ENCODE results near the gene LHX4. TPM values are rescaled to one million over a fixed set of nuclear protein-coding genes. Genes with fewer than 3 reads are reported as not detected.

LHX4 gene
- total RNA-seq, 1 donor from 2014 or later = 0.36 TPM

DNA sequence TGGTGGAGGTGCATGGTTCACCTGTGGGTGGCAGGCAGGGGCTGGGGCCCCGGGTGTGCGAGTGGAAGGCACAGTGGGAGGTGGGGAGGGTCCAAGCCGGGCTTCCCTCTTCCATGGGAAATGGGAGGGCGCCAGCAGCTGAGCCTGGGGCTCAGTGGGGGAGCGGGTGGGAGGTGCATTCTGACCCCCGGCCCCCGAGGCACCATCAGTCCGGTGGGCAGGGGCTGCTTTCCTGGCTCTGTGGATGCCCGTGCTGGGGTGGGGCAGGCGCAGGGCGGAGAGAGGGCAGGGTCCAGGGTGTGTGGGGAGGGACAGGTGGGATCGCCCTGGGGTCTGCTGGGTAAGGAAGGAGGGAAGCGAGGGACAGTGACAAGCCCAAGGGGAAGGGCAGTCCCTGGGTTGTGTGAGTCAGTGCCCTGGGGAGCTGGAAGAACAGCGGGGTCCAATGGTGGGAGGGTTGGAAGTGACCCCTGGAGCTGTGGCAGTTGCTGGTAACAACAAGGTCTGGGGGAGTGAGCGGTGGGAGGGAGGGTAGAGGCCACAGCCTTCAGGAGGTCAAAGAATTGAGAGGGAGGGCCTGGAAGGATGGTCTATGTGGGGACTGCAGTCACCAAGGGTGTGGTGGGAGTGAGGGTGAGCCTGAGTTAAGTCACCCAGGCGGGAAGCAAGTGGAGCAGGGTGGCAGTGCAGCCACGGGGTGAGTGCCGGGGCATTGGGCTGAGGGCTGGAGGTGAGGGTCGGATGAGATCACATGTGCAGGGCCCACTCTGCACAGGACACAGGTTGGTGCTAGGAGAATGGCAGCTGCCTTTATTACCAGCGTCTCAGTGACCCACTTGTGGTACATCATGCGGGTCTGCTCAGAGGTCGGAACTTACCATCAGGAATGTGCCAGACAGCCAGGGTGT lies 29.6 kb downstream of the LHX4 start:
- TF ChIP-seq, protein P1, sequence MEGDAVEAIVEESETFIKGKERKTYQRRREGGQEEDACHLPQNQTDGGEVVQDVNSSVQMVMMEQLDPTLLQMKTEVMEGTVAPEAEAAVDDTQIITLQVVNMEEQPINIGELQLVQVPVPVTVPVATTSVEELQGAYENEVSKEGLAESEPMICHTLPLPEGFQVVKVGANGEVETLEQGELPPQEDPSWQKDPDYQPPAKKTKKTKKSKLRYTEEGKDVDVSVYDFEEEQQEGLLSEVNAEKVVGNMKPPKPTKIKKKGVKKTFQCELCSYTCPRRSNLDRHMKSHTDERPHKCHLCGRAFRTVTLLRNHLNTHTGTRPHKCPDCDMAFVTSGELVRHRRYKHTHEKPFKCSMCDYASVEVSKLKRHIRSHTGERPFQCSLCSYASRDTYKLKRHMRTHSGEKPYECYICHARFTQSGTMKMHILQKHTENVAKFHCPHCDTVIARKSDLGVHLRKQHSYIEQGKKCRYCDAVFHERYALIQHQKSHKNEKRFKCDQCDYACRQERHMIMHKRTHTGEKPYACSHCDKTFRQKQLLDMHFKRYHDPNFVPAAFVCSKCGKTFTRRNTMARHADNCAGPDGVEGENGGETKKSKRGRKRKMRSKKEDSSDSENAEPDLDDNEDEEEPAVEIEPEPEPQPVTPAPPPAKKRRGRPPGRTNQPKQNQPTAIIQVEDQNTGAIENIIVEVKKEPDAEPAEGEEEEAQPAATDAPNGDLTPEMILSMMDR (IDR thresholded peaks at IDR 0.05; ENCODE audit: insufficient read depth, low read depth, low read length) = no peak
- no peak for TF ChIP-seq EZH2 (IDR thresholded peaks at IDR 0.05; ENCODE audit: insufficient read depth, low read length)
- no peak for DNase-seq (ENCODE audit: low read depth)
- Histone ChIP-seq H3K4me2 (ENCODE audit: low read length) (no peak overlapping the region), H3K4me3 (ENCODE audit: insufficient read depth, low read depth, low read length) (no peak overlapping the region), H3K27me3 (ENCODE audit: insufficient read depth, low read length) (no peaks in the 10 kb centered on the region), H3K4me1 (ENCODE audit: insufficient read depth, low read length) (peaks cover 2% of the 10 kb centered on the region), H3K79me2 (ENCODE audit: insufficient read depth, low read length) (no peaks in the 10 kb centered on the region), H3K9ac (ENCODE audit: low read length) (no peak overlapping the region), H4K20me1 (ENCODE audit: insufficient read depth, low read length) (peaks cover 3% of the 10 kb centered on the region), H3K27ac (ENCODE audit: low read depth, low read length) (no peak overlapping the region), H3K36me3 (ENCODE audit: insufficient read depth, low read length) (no peaks in the 10 kb centered on the region), H2AFZ (ENCODE audit: low read depth, low read length) (no peak overlapping the region), H3K9me3 (ENCODE audit: insufficient read depth, low read depth, low read length) (no peaks in the 10 kb centered on the region)
- no peak overlapping the region for H3K4me3 Mint-ChIP-seq (ENCODE audit: unreplicated experiment)
- no peaks in the 10 kb centered on the region for H3K9me3 Mint-ChIP-seq (ENCODE audit: unreplicated experiment)
- peaks cover 12% of the 10 kb centered on the region for H3K4me1 Mint-ChIP-seq (ENCODE audit: low read depth, unreplicated experiment)
- no peaks in the 10 kb centered on the region for H3K36me3 Mint-ChIP-seq (ENCODE audit: low read depth, unreplicated experiment)
- H3K27ac Mint-ChIP-seq (ENCODE audit: unreplicated experiment) = no peak overlapping the region
- H3K27me3 Mint-ChIP-seq (ENCODE audit: low read depth, unreplicated experiment) = peaks cover 52% of the 10 kb centered on the region
- no peak for FAIRE-seq

- H3K4me1 ChIP-seq (ENCODE audit: insufficient read depth, low read length) = peaks cover 2% of the 10 kb centered on the region
- Mint-ChIP-seq H3K4me1 (ENCODE audit: low read depth, unreplicated experiment) (peaks cover 9% of the 10 kb centered on the region), H3K9me3 (ENCODE audit: unreplicated experiment) (no peaks in the 10 kb centered on the region), H3K27me3 (ENCODE audit: low read depth, unreplicated experiment) (peaks cover 56% of the 10 kb centered on the region), H3K4me3 (ENCODE audit: unreplicated experiment) (no peak overlapping the region), H3K36me3 (ENCODE audit: low read depth, unreplicated experiment) (no peaks in the 10 kb centered on the region), H3K27ac (ENCODE audit: unreplicated experiment) (no peak overlapping the region)
- no peak for TF ChIP-seq EZH2 (IDR thresholded peaks at IDR 0.05; ENCODE audit: insufficient read depth, low read length)
- TF ChIP-seq, protein P1 (IDR thresholded peaks at IDR 0.05; ENCODE audit: insufficient read depth, low read depth, low read length) = no peak
- FAIRE-seq (no peak), DNase-seq (ENCODE audit: low read depth) (no peak)
- no peak overlapping the region for H3K9ac ChIP-seq (ENCODE audit: low read length)
- no peaks in the 10 kb centered on the region for H3K79me2 ChIP-seq (ENCODE audit: insufficient read depth, low read length)
- no peak overlapping the region for H3K4me2 ChIP-seq (ENCODE audit: low read length)
- no peaks in the 10 kb centered on the region for H3K36me3 ChIP-seq (ENCODE audit: insufficient read depth, low read length)
- peaks cover 3% of the 10 kb centered on the region for H4K20me1 ChIP-seq (ENCODE audit: insufficient read depth, low read length)
- no peak overlapping the region for H3K27ac ChIP-seq (ENCODE audit: low read depth, low read length)
- H3K4me3 ChIP-seq (ENCODE audit: insufficient read depth, low read depth, low read length) = no peak overlapping the region
- no peaks in the 10 kb centered on the region for H3K27me3 ChIP-seq (ENCODE audit: insufficient read depth, low read length)
- H3K9me3 ChIP-seq (ENCODE audit: insufficient read depth, low read depth, low read length) = no peaks in the 10 kb centered on the region
- H2AFZ ChIP-seq (ENCODE audit: low read depth, low read length) = no peak overlapping the region
Measured at GRCh38 chr1:180260541-180260940, 30.5 kb downstream of the LHX4 start.

- H3K4me3 ChIP-seq (ENCODE audit: insufficient read depth, low read depth, low read length) = no peak overlapping the region
- Mint-ChIP-seq H3K4me3 (ENCODE audit: unreplicated experiment) (no peak overlapping the region), H3K4me1 (ENCODE audit: low read depth, unreplicated experiment) (peaks cover 5% of the 10 kb centered on the region), H3K27me3 (ENCODE audit: low read depth, unreplicated experiment) (peaks cover 56% of the 10 kb centered on the region), H3K9me3 (ENCODE audit: unreplicated experiment) (no peaks in the 10 kb centered on the region), H3K36me3 (ENCODE audit: low read depth, unreplicated experiment) (no peaks in the 10 kb centered on the region), H3K27ac (ENCODE audit: unreplicated experiment) (no peak overlapping the region)
- no peaks in the 10 kb centered on the region for H3K36me3 ChIP-seq (ENCODE audit: insufficient read depth, low read length)
- no peak for DNase-seq (ENCODE audit: low read depth)
- no peak for FAIRE-seq
- no peak overlapping the region for H2AFZ ChIP-seq (ENCODE audit: low read depth, low read length)
- H3K4me1 ChIP-seq (ENCODE audit: insufficient read depth, low read length) = peaks cover 2% of the 10 kb centered on the region
- H3K4me2 ChIP-seq (ENCODE audit: low read length) = no peak overlapping the region
- no peaks in the 10 kb centered on the region for H3K9me3 ChIP-seq (ENCODE audit: insufficient read depth, low read depth, low read length)
- no peaks in the 10 kb centered on the region for H3K27me3 ChIP-seq (ENCODE audit: insufficient read depth, low read length)
- no peak overlapping the region for H3K27ac ChIP-seq (ENCODE audit: low read depth, low read length)
- H3K9ac ChIP-seq (ENCODE audit: low read length) = no peak overlapping the region
- peaks cover 3% of the 10 kb centered on the region for H4K20me1 ChIP-seq (ENCODE audit: insufficient read depth, low read length)
- TF ChIP-seq, protein P1 (IDR thresholded peaks at IDR 0.05; ENCODE audit: insufficient read depth, low read depth, low read length) = no peak
- TF ChIP-seq EZH2 (IDR thresholded peaks at IDR 0.05; ENCODE audit: insufficient read depth, low read length) = no peak
- no peaks in the 10 kb centered on the region for H3K79me2 ChIP-seq (ENCODE audit: insufficient read depth, low read length)
Measured at GRCh38 chr1:180261030-180261429, 31.0 kb downstream of the LHX4 start.

Data from astrocyte (in vitro differentiated cells and primary cell).